HCT116 (cell line): Measurements from ENCODE around the gene JDP2. TPM values are rescaled to one million over a fixed set of nuclear protein-coding genes. Genes with fewer than 3 reads are reported as not detected.
"Not testable (repeated sequence)": the region's sequence is repeated elsewhere in the genome, so short reads cannot be mapped to it uniquely, and the experiment has no call there.

ENCODE experiments used
- ATAC-seq: fragments of 200-7000 bp; cut with Tn5 transposase; 2 replicates; pipeline ENCODE4 v1.9.1; 2020; ENCODE audit warnings: mild to moderate bottlenecking, moderate library complexity
- BruUV-seq: library from RNA; stranded (reverse); fragments of 400-500 nt; replicated peaks from 2 replicates; lab custom pipeline; 2021; lab: Mats Ljungman, UMichigan
- CTCF ChIA-PET: fragments of 300-600 bp; sonication (Branson Sonifier 250); formaldehyde crosslinking; loops from one replicate; lab custom pipeline; 2021; ENCODE audit warnings: antibody characterized with exemption; lab: Charles Lee
- POLR2A ChIA-PET: fragments of 300-600, 350-600 bp; sonication (Branson Sonifier 250); formaldehyde crosslinking; loops from one replicate; lab custom pipeline; 2021; ENCODE audit warnings: antibody characterized with exemption; lab: Charles Lee
- RAD21 ChIA-PET, 2 experiments: fragments of 300-600 bp; sonication (Branson Sonifier 250); formaldehyde crosslinking; loops; one replicate each; lab custom pipeline; 2023; ENCODE audit warnings: low total read pairs in 2 of 2; ENCODE audit not compliant: uncharacterized antibody in 2 of 2, unreplicated experiment in 2 of 2, low non-redundant PET in 1 of 2; lab: Charles Lee
- DNase-seq: peaks from one replicate; pipeline ENCODE4 v3.0.0-alpha.2; 2010; ENCODE audit warnings: low read depth, low spot score
- H2AFZ ChIP-seq: fragments of 200-600 bp; shearing (Covaris generic), sonication (generic); 2 replicates; pipeline ENCODE4 v1.6.1; 2017; ENCODE audit warnings: low read depth, mixed run types, mixed read lengths, antibody characterized with exemption, low read length; ENCODE audit not compliant: poor library complexity, severe bottlenecking
- H3K27ac ChIP-seq: 2 replicates; pipeline ENCODE4 v1.5.1; 2012; ENCODE audit warnings: low read depth, low read length
- H3K27me3 ChIP-seq: fragments of 200-600 bp; sonication (generic); 2 replicates; pipeline ENCODE4 v1.6.1; 2016; ENCODE audit warnings: mixed run types, low read length, mixed read lengths; ENCODE audit not compliant: insufficient read depth
- H3K36me3 ChIP-seq, 2 experiments: fragments of 200-500 bp in 1 of 2; fragments of 200-600 bp in 1 of 2; sonication (Bioruptor generic) in 1 of 2; sonication (generic) in 1 of 2; 2 replicates each; pipeline versions ENCODE4 v1.5.1 to v1.6.1; 2014 to 2016; ENCODE audit warnings: low read length in 2 of 2, inconsistent platforms in 1 of 2, mixed read lengths in 1 of 2, mixed run types in 1 of 2; ENCODE audit not compliant: insufficient read depth in 2 of 2, control insufficient read depth in 1 of 2
- H3K4me1 ChIP-seq, 2 experiments: fragments of 200-600 bp in 1 of 2; sonication (generic) in 1 of 2; 2 replicates each; pipeline versions ENCODE4 v1.5.1 to v1.6.1; 2012 to 2017; ENCODE audit warnings: low read length in 2 of 2, inconsistent platforms in 1 of 2, mild to moderate bottlenecking in 1 of 2, mixed read lengths in 1 of 2, mixed run types in 1 of 2, moderate library complexity in 1 of 2; ENCODE audit not compliant: insufficient read depth in 2 of 2, control insufficient read depth in 1 of 2
- H3K4me2 ChIP-seq: fragments of 200-600 bp; sonication (generic); 2 replicates; pipeline ENCODE4 v1.6.1; 2017; ENCODE audit warnings: mixed run types, low read length, mixed read lengths
- H3K4me3 ChIP-seq, 2 experiments: fragments of 200-600 bp in 1 of 2; sonication (generic) in 1 of 2; replicated peaks in 1 of 2; 2 replicates each; pipeline ENCODE4 v1.5.1; 2011 to 2016; ENCODE audit warnings: low read length in 2 of 2, control low read depth in 1 of 2, low read depth in 1 of 2, mild to moderate bottlenecking in 1 of 2, mixed read lengths in 1 of 2, mixed run types in 1 of 2
- H3K79me2 ChIP-seq: fragments of 200-600 bp; sonication (generic); 2 replicates; pipeline ENCODE4 v1.6.1; 2017; ENCODE audit warnings: mild to moderate bottlenecking, mixed run types, low read length, moderate library complexity, mixed read lengths; ENCODE audit not compliant: insufficient read depth
- H3K9ac ChIP-seq: fragments of 200-600 bp; sonication (generic); 2 replicates; pipeline ENCODE4 v1.6.1; 2016; ENCODE audit warnings: low read length, mixed read lengths
- H3K9me2 ChIP-seq: fragments of 200-600 bp; sonication (generic), shearing (Covaris generic); 2 replicates; pipeline ENCODE4 v1.6.1; 2017; ENCODE audit warnings: mixed run types, mild to moderate bottlenecking, moderate library complexity; ENCODE audit not compliant: insufficient read depth
- H3K9me3 ChIP-seq, 2 experiments: fragments of 200-500 bp in 1 of 2; fragments of 200-600 bp in 1 of 2; sonication (Bioruptor generic) in 1 of 2; sonication (generic) in 1 of 2; 2 replicates each; pipeline ENCODE4 v1.6.1; 2014 to 2017; ENCODE audit warnings: low read length in 2 of 2, mixed read lengths in 2 of 2, inconsistent platforms in 1 of 2, low read depth in 1 of 2, mild to moderate bottlenecking in 1 of 2, mixed run types in 1 of 2, moderate library complexity in 1 of 2; ENCODE audit not compliant: control insufficient read depth in 1 of 2, insufficient read depth in 1 of 2
- H4K20me1 ChIP-seq: fragments of 200-600 bp; sonication (generic), shearing (Covaris generic); 2 replicates; pipeline ENCODE4 v1.6.1; 2017; ENCODE audit warnings: mixed run types, mild to moderate bottlenecking, moderate library complexity; ENCODE audit not compliant: insufficient read depth
- EGR1 ChIP-seq: IDR thresholded peaks from 2 replicates; pipeline ENCODE4 v1.6.1; 2012; ENCODE audit warnings: low read depth
- FOSL1 ChIP-seq: IDR thresholded peaks from 2 replicates; pipeline ENCODE4 v1.6.1; 2012; ENCODE audit warnings: low read depth
- POLR2AphosphoS5 ChIP-seq: IDR thresholded peaks from 2 replicates; pipeline ENCODE4 v1.6.1; 2011; ENCODE audit warnings: mild to moderate bottlenecking, low read depth, low read length, moderate library complexity
- RAD21 ChIP-seq: IDR thresholded peaks from 2 replicates; pipeline ENCODE4 v1.6.1; 2012; ENCODE audit warnings: low read depth, mild to moderate bottlenecking
- REST ChIP-seq: IDR thresholded peaks from 2 replicates; pipeline ENCODE4 v1.6.1; 2012; ENCODE audit warnings: low read depth
- YY1 ChIP-seq: IDR thresholded peaks from 2 replicates; pipeline ENCODE4 v1.6.1; 2011; ENCODE audit warnings: low read length, low read depth, moderate library complexity, mild to moderate bottlenecking; ENCODE audit not compliant: insufficient replicate concordance; ENCODE audit errors: extremely low read depth
- ZBTB33 ChIP-seq: IDR thresholded peaks from 2 replicates; pipeline ENCODE4 v1.6.1; 2011; ENCODE audit warnings: mild to moderate bottlenecking, low read length, moderate library complexity; ENCODE audit not compliant: insufficient replicate concordance; ENCODE audit errors: extremely low read depth
- ZFX ChIP-seq: fragments of 450-650 bp; IDR thresholded peaks from 2 replicates; pipeline ENCODE4 v1.6.1; 2017
- intact Hi-C: fragments of 100-400 bp; cut with micrococcal nuclease; formaldehyde crosslinking; loops from 2 replicates; pipeline ENCODE4 v1.10.0; 2022
- total RNA-seq: library from RNA; stranded (reverse); gene quantifications from one replicate; pipeline ENCODE4 v1.2.1, GENCODE V29; 2021; ENCODE audit not compliant: unreplicated experiment

Gene JDP2
- total RNA-seq, 1 experiment from 2014 or later: 25.4 TPM

GRCh38 chr14:75381642-75382041 is 46.2 kb upstream of the JDP2 start:
- Histone ChIP-seq H3K36me3 (no peaks in the 10 kb centered on the region), H3K79me2 (no peaks in the 10 kb centered on the region), H3K9me3 (no peaks in the 10 kb centered on the region), H3K4me3 (no peak overlapping the region), H3K27me3 (peaks cover 17% of the 10 kb centered on the region), H3K4me2 (no peak overlapping the region), H3K9me2 (no peaks in the 10 kb centered on the region), H3K9ac (no peak overlapping the region), H2AFZ (no peak overlapping the region)
- no peak for ATAC-seq
- POLR2A ChIA-PET: no interaction called here
- no TSS peak for BruUV-seq
- RAD21 ChIA-PET: no interaction called here
- TF ChIP-seq POLR2AphosphoS5 (no peak), ZBTB33 (no peak), ZFX (no peak), EGR1 (no peak), YY1 (no peak), FOSL1 (no peak), REST (no peak), RAD21 (no peak)
- TF ChIP-seq, all 23 proteins: peak for 0
- H4K20me1 ChIP-seq: no peaks in the 10 kb centered on the region
- H3K4me1 ChIP-seq: no peaks in the 10 kb centered on the region
- intact Hi-C loops: no loop called here
- no peak for DNase-seq
- H3K27ac ChIP-seq: no peak overlapping the region
- CTCF ChIA-PET: no interaction called here

- peaks cover 17% of the 10 kb centered on the region for H3K27me3 ChIP-seq
- H3K9me2 ChIP-seq, POLR2A ChIA-PET, CTCF ChIA-PET, RAD21 ChIA-PET, H3K4me2 ChIP-seq, DNase-seq, H3K27ac ChIP-seq, H3K36me3 ChIP-seq, H3K79me2 ChIP-seq, ATAC-seq, BruUV-seq, H3K4me1 ChIP-seq, H3K9me3 ChIP-seq, H2AFZ ChIP-seq, intact Hi-C loops, H3K9ac ChIP-seq, H3K4me3 ChIP-seq, H4K20me1 ChIP-seq: not testable (repeated sequence)
Observed at GRCh38 chr14:75383219-75383618, 44.6 kb upstream of the JDP2 start.
